K562 treated with DMSO at 1 percent for 4 hours (cell line): ENCODE measurements around the gene CCR7. TPM values are rescaled to one million over a fixed set of nuclear protein-coding genes. Genes with fewer than 3 reads are reported as not detected.

ENCODE experiments used
- total RNA-seq: library from RNA; unstranded; fragments of 300-600 nt; gene quantifications from 2 replicates; pipeline ENCODE4 v1.2.3, GENCODE V29; 2022; ENCODE audit not compliant: insufficient read depth

CCR7 gene, protein sequence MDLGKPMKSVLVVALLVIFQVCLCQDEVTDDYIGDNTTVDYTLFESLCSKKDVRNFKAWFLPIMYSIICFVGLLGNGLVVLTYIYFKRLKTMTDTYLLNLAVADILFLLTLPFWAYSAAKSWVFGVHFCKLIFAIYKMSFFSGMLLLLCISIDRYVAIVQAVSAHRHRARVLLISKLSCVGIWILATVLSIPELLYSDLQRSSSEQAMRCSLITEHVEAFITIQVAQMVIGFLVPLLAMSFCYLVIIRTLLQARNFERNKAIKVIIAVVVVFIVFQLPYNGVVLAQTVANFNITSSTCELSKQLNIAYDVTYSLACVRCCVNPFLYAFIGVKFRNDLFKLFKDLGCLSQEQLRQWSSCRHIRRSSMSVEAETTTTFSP
- 0.38 TPM in 1 of 2 replicates, not detected in the other for total RNA-seq

GRCh38 chr17:40564883-40565768 is at the start of gene CCR7:
Gene CCR7, minus strand, starts transcription at chr17:40565472. Its CDS starts 63 bp downstream, at chr17:40565409.

Other genes with a start within 250 kb of the CCR7 start
- 10.8 and 14.0 TPM in 2 replicates for gene GJD3, start 200.7 kb downstream of the CCR7 start, total RNA-seq
- 153 and 167 TPM in 2 replicates for gene TOP2A, start 147.6 kb downstream of the CCR7 start, total RNA-seq
- 183 and 189 TPM in 2 replicates for gene IGFBP4, start 122.0 kb downstream of the CCR7 start, total RNA-seq
- gene TNS4, start 63.8 kb downstream of the CCR7 start, total RNA-seq = 0.13 TPM in 1 of 2 replicates, not detected in the other
- 58.8 and 60.4 TPM in 2 replicates for gene SMARCE1, start 82.3 kb upstream of the CCR7 start, total RNA-seq
- gene KRT222, start 99.7 kb upstream of the CCR7 start, total RNA-seq = not detected in 2 replicates
- gene KRT24, start 138.3 kb upstream of the CCR7 start, total RNA-seq = not detected in 2 replicates
- gene KRT25, start 189.9 kb upstream of the CCR7 start, total RNA-seq = not detected in 2 replicates
- gene KRT26, start 206.7 kb upstream of the CCR7 start, total RNA-seq = not detected in 2 replicates
- gene KRT27, start 217.1 kb upstream of the CCR7 start, total RNA-seq = not detected in 2 replicates
- not detected in 2 replicates for gene KRT28, start 234.5 kb upstream of the CCR7 start, total RNA-seq